Measurements from ENCODE around the gene HOMER2. TPM values are rescaled to one million over a fixed set of nuclear protein-coding genes. Genes with fewer than 3 reads are reported as not detected.
A peak's percentile ranks its signal among the peaks of the same experiment; 100 is the strongest.

Gene HOMER2
- total RNA-seq, 1 experiment from 2014 or later, result 8.8 TPM

- peaks cover 39% of the 10 kb centered on the region for H3K36me3 Mint-ChIP-seq (ENCODE audit: insufficient read depth, unreplicated experiment)
- H3K27ac Mint-ChIP-seq (ENCODE audit: low read depth, unreplicated experiment), result peak overlapping the region; percentile 72
- H3K9me3 Mint-ChIP-seq (ENCODE audit: unreplicated experiment), result no peaks in the 10 kb centered on the region
- TF ChIP-seq CTCF (IDR thresholded peaks at IDR 0.05; ENCODE audit: unreplicated experiment), result no peak
- H3K4me1 Mint-ChIP-seq (ENCODE audit: insufficient read depth, unreplicated experiment), result peaks cover 4% of the 10 kb centered on the region
- no peak for DNase-seq (ENCODE audit: unreplicated experiment)
- H3K27me3 Mint-ChIP-seq (ENCODE audit: insufficient read depth, unreplicated experiment), result no peaks in the 10 kb centered on the region
- CTCF ChIA-PET, result interaction anchor here (1.2 to 4.4 kb wide), 4 partner anchors 14 to 154 kb away, joined by 3 to 31 read pairs (median 12); partner anchors contain the start of gene C15orf40
- POLR2A ChIA-PET, result interaction anchor here (0.5 to 3.6 kb wide), 32 partner anchors 8 to 1658 kb away, joined by 3 to 44 read pairs (median 5); partner anchors contain the start of genes BTBD1, C15orf40, RPS17 and WHAMM
- H3K4me3 Mint-ChIP-seq (ENCODE audit: unreplicated experiment), result peak overlapping the region; percentile 98
- TSS peak; percentile 74 for BruUV-seq (replicated peaks)
- intact Hi-C loops (cut with micrococcal nuclease), result loop anchor here (2.0 to 5.0 kb wide), 2 partner anchors 138 to 234 kb away; no protein-coding TSS in a partner anchor
Observed at GRCh38 chr15:82986442-82986780, 33.9 kb upstream of the HOMER2 start.

GRCh38 chr15:82985688-82986441, 33.3 kb upstream of the HOMER2 start, which contains the start of gene RAMAC:
TSS of gene RAMAC (plus strand) at chr15:82986210. CDS start at chr15:82989019, 2,809 bp downstream.
- peak within 1 kb of the TSS; percentile 72 for H3K27ac Mint-ChIP-seq (ENCODE audit: low read depth, unreplicated experiment)
- H3K9me3 Mint-ChIP-seq (ENCODE audit: unreplicated experiment), result no peaks in the 10 kb centered on the region
- CTCF ChIA-PET, result interaction anchor here (1.2 to 4.4 kb wide), 4 partner anchors 14 to 153 kb away, joined by 3 to 31 read pairs (median 12); partner anchors contain the start of gene C15orf40
- no peaks in the 10 kb centered on the region for H3K27me3 Mint-ChIP-seq (ENCODE audit: insufficient read depth, unreplicated experiment)
- peak within 1 kb of the TSS; percentile 98 for H3K4me3 Mint-ChIP-seq (ENCODE audit: unreplicated experiment)
- H3K4me1 Mint-ChIP-seq (ENCODE audit: insufficient read depth, unreplicated experiment), result peaks cover 4% of the 10 kb centered on the region
- DNase-seq (ENCODE audit: unreplicated experiment), result peak; percentile 96
- intact Hi-C loops (cut with micrococcal nuclease), result loop anchor here (2.0 to 5.0 kb wide), 2 partner anchors 137 to 234 kb away; no protein-coding TSS in a partner anchor
- BruUV-seq (replicated peaks), result no TSS peak
- POLR2A ChIA-PET, result interaction anchor here (0.5 to 3.6 kb wide), 40 partner anchors 9 to 1659 kb away, joined by 3 to 44 read pairs (median 4); partner anchors contain the start of genes BTBD1, C15orf40, RPS17 and WHAMM
- peaks cover 33% of the 10 kb centered on the region for H3K36me3 Mint-ChIP-seq (ENCODE audit: insufficient read depth, unreplicated experiment)
- TF ChIP-seq CTCF (IDR thresholded peaks at IDR 0.05; ENCODE audit: unreplicated experiment), result no peak

- intact Hi-C loops (cut with micrococcal nuclease), result no loop called here
- H3K27me3 Mint-ChIP-seq (ENCODE audit: insufficient read depth, unreplicated experiment), result no peaks in the 10 kb centered on the region
Observed at GRCh38 chr15:82980981-82981380, 28.5 kb upstream of the HOMER2 start.

More at GRCh38 chr15:82980981-82981380, 28.5 kb upstream of the HOMER2 start:
- DNase-seq (ENCODE audit: unreplicated experiment), result no peak
- Mint-ChIP-seq H3K27ac (ENCODE audit: low read depth, unreplicated experiment) (no peak overlapping the region), H3K4me1 (ENCODE audit: insufficient read depth, unreplicated experiment) (peaks cover 4% of the 10 kb centered on the region), H3K9me3 (ENCODE audit: unreplicated experiment) (no peaks in the 10 kb centered on the region), H3K36me3 (ENCODE audit: insufficient read depth, unreplicated experiment) (no peaks in the 10 kb centered on the region), H3K4me3 (ENCODE audit: unreplicated experiment) (no peak overlapping the region)
- BruUV-seq (replicated peaks), result no TSS peak
- CTCF ChIA-PET, result interaction anchor here (0.7 kb wide), 1 partner anchor 131 kb away, joined by 4 read pairs; no protein-coding TSS in a partner anchor
- no peak for TF ChIP-seq CTCF (IDR thresholded peaks at IDR 0.05; ENCODE audit: unreplicated experiment)
- POLR2A ChIA-PET, result no interaction called here
